ENCODE data around the gene NRP1.

NRP1 gene

GRCh38 chr10:33271969-33272583 is 62.4 kb downstream of the NRP1 start:
- H3K9ac ChIP-seq = no peak overlapping the region
- H3K36me3 ChIP-seq (ENCODE audit: control insufficient read depth, insufficient read depth, low read length) = no peaks in the 10 kb centered on the region
- no peak overlapping the region for H3K27ac ChIP-seq
- TF ChIP-seq CTCF (IDR thresholded peaks at IDR 0.05) = no peak
- no peaks in the 10 kb centered on the region for H3K79me2 ChIP-seq
- H3K9me3 ChIP-seq (ENCODE audit: control insufficient read depth, low read length) = no peaks in the 10 kb centered on the region
- no peak overlapping the region for H3K4me2 ChIP-seq (ENCODE audit: low read length)
- H3K4me1 ChIP-seq = no peaks in the 10 kb centered on the region
- H3K4me3 ChIP-seq (ENCODE audit: low read depth, low read length) = no peak overlapping the region
- no peaks in the 10 kb centered on the region for H3K27me3 ChIP-seq (ENCODE audit: control insufficient read depth, insufficient read depth, low read length)
- H2AFZ ChIP-seq = no peak overlapping the region

GRCh38 chr10:33270971-33271370 is 63.5 kb downstream of the NRP1 start:
- Histone ChIP-seq H3K27me3 (ENCODE audit: control insufficient read depth, insufficient read depth, low read length) (no peaks in the 10 kb centered on the region), H3K9me3 (ENCODE audit: control insufficient read depth, low read length) (no peaks in the 10 kb centered on the region), H3K27ac (no peak overlapping the region), H3K4me2 (ENCODE audit: low read length) (no peak overlapping the region), H3K4me3 (ENCODE audit: low read depth, low read length) (no peak overlapping the region), H2AFZ (no peak overlapping the region), H3K79me2 (no peaks in the 10 kb centered on the region), H3K4me1 (no peaks in the 10 kb centered on the region), H3K9ac (no peak overlapping the region), H3K36me3 (ENCODE audit: control insufficient read depth, insufficient read depth, low read length) (no peaks in the 10 kb centered on the region)
- no peak for TF ChIP-seq CTCF (IDR thresholded peaks at IDR 0.05)

- Histone ChIP-seq H3K9me3 (ENCODE audit: control insufficient read depth, low read length) (no peaks in the 10 kb centered on the region), H3K27me3 (ENCODE audit: control insufficient read depth, insufficient read depth, low read length) (no peaks in the 10 kb centered on the region), H3K9ac (no peak overlapping the region), H3K79me2 (no peaks in the 10 kb centered on the region), H3K4me1 (peaks cover 3% of the 10 kb centered on the region), H3K4me2 (ENCODE audit: low read length) (no peak overlapping the region), H3K4me3 (ENCODE audit: low read depth, low read length) (no peak overlapping the region), H3K36me3 (ENCODE audit: control insufficient read depth, insufficient read depth, low read length) (no peaks in the 10 kb centered on the region), H2AFZ (no peak overlapping the region), H3K27ac (no peak overlapping the region)
- TF ChIP-seq CTCF (IDR thresholded peaks at IDR 0.05) = no peak
Observed at GRCh38 chr10:33267708-33268107, 66.8 kb downstream of the NRP1 start.

GRCh38 chr10:33265621-33266020 is 68.8 kb downstream of the NRP1 start:
- no peak overlapping the region for H3K27ac ChIP-seq
- no peaks in the 10 kb centered on the region for H3K36me3 ChIP-seq (ENCODE audit: control insufficient read depth, insufficient read depth, low read length)
- TF ChIP-seq CTCF (IDR thresholded peaks at IDR 0.05) = no peak

GRCh38 chr10:33263453-33263852 is 71.0 kb downstream of the NRP1 start:
- no peaks in the 10 kb centered on the region for H3K79me2 ChIP-seq
- no peak overlapping the region for H3K4me2 ChIP-seq (ENCODE audit: low read length)
- TF ChIP-seq CTCF (IDR thresholded peaks at IDR 0.05) = no peak
- peaks cover 3% of the 10 kb centered on the region for H3K4me1 ChIP-seq
- H3K27ac ChIP-seq = no peak overlapping the region
- H2AFZ ChIP-seq = no peak overlapping the region
- H3K9me3 ChIP-seq (ENCODE audit: control insufficient read depth, low read length) = no peaks in the 10 kb centered on the region
- H3K36me3 ChIP-seq (ENCODE audit: control insufficient read depth, insufficient read depth, low read length) = no peaks in the 10 kb centered on the region
- no peaks in the 10 kb centered on the region for H3K27me3 ChIP-seq (ENCODE audit: control insufficient read depth, insufficient read depth, low read length)
- no peak overlapping the region for H3K4me3 ChIP-seq (ENCODE audit: low read depth, low read length)
- no peak overlapping the region for H3K9ac ChIP-seq

More at GRCh38 chr10:33265621-33266020, 68.8 kb downstream of the NRP1 start:
- H3K27me3 ChIP-seq (ENCODE audit: control insufficient read depth, insufficient read depth, low read length) = no peaks in the 10 kb centered on the region
- H3K4me1 ChIP-seq = peaks cover 3% of the 10 kb centered on the region
- no peak overlapping the region for H2AFZ ChIP-seq
- H3K9ac ChIP-seq = no peak overlapping the region
- H3K9me3 ChIP-seq (ENCODE audit: control insufficient read depth, low read length) = no peaks in the 10 kb centered on the region
- H3K4me3 ChIP-seq (ENCODE audit: low read depth, low read length) = no peak overlapping the region
- H3K4me2 ChIP-seq (ENCODE audit: low read length) = no peak overlapping the region
- no peaks in the 10 kb centered on the region for H3K79me2 ChIP-seq

Data from parathyroid adenoma (tissue), 2 donors.